ENCODE measurements around the gene TP63.

The TP63 gene

GRCh38 chr3:189863031-189863430 is 231.8 kb downstream of the TP63 start:
- no peak for DNase-seq (ENCODE audit: low read depth)

- DNase-seq (ENCODE audit: low read depth) = no peak
Observed at GRCh38 chr3:189868061-189868460, 236.9 kb downstream of the TP63 start.

GRCh38 chr3:189869165-189869564 is 238.0 kb downstream of the TP63 start:
- DNase-seq (ENCODE audit: low read depth) = no peak

DNA sequence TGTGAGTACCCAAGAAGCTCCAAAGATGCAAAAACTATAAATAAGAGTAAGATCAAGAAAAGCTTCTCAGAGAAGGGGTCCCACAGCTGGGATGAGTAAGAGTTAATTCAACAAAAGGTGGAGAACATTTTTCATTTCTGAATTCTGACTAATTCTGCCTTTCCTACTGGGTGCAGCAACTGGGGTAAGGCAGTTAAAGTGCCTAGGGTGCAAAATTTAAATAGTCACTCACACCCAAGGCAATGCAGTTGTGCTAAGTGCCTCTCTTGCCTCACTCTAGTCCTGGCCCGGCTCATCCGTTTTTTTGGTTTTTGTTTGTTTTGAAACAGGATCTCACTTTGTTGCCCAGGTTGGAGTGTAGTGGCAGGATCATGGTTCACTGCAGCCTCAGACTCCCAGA is 240.2 kb downstream of the TP63 start:
- no peak for DNase-seq (ENCODE audit: low read depth)

- DNase-seq (ENCODE audit: low read depth) = no peak
Observed at GRCh38 chr3:189883113-189883753, 252.0 kb downstream of the TP63 start.

DNA sequence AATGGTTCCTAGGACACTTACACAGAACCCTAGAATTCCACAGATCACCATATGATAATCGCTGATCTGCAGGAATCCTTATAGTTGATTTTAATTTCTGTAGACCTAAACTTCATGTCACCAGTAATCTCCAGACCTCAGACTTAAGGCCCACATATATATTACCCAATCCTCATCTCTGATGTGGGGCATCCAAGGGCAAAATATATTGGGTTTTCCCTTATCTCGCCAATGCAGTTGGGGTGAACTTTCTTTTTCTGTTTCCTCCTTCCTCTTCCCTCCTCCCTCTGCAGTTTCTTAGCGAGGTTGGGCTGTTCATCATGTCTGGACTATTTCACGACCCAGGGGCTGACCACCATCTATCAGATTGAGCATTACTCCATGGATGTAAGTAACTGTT is 259.3 kb downstream of the TP63 start:
- DNase-seq (ENCODE audit: low read depth) = no peak

DNA sequence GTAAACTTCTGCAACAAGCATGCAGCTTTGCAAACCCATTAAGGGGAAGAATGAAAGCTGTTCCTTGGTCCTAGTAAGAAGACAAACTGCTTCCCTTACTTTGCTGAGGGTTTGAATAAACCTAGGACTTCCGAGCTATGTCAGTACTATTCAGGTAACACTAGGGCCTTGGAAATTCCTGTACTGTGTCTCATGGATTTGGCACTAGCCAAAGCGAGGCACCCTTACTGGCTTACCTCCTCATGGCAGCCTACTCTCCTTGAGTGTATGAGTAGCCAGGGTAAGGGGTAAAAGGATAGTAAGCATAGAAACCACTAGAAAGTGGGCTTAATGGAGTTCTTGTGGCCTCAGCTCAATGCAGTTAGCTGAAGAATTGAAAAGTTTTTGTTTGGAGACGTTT is 265.3 kb downstream of the TP63 start:
- DNase-seq (ENCODE audit: low read depth) = no peak

GRCh38 chr3:189897406-189897805 is 266.2 kb downstream of the TP63 start:
- DNase-seq (ENCODE audit: low read depth) = no peak

DNA sequence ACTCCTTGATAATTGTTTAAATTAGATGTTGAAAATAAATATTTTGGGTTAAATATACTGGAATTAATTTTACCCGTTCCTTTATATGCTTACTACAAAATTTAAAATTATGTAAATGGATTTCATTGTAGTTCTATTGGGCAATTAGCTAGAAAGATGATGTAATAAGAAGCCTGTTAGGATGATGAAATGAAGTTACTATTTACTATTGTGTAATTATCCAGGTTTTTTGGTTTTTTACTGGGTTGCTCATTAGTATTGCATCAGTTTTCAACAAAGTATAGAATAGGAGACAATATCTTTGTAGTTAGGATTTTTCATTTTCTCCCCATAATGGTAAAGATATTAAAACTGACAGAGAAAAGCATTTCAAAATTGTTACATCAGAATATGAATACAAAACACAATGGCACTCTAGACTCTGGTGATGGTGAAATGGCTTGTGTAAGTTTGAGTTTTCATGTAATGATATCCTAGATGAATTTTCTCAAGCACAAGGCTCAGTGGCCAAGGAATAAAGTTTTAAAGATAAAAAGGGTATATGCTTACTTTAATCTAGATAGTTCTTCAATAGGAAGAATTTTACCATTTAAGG is 267.5 kb downstream of the TP63 start:
- DNase-seq (ENCODE audit: low read depth) = no peak

DNA sequence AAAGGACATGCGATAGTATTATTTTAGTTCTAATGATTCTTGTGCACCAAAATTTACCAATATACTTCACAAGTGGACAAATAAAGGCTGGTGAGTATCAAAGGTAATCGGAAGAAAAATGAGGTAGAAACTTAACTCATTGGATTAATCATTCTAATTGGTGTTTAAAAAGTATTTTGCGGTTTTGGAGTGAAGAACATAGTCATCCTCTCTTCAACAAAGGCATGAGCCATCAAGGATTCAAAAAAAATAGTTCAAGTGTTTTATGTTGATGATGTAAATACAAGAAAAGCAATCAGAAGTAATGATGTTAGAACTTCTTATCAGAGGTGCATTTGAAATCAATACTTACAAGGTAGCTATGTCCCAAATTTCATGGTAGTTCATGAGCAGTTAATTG is 268.0 kb downstream of the TP63 start:
- DNase-seq (ENCODE audit: low read depth) = no peak

GRCh38 chr3:189900578-189900977 is 269.4 kb downstream of the TP63 start:
- DNase-seq (ENCODE audit: low read depth) = no peak

DNA sequence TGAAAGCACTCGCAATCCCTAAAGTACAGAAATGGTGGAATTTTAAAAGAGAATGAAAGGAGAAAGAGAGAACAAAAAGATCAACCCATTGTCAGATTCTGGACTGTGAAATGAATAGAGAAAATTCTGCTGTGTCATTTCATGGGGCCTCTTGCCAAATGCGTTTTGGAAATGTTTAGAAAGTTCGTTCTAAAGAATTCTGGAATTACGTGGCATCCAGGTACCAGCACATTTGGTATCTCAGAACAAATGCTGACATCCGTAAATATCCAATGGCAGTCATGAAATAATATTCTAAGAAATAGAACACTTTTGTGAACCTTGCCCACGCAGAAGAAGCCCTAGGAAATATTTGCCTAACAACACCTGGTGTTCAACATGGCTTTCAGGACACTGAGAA is 270.3 kb downstream of the TP63 start:
- no peak for DNase-seq (ENCODE audit: low read depth)

DNA sequence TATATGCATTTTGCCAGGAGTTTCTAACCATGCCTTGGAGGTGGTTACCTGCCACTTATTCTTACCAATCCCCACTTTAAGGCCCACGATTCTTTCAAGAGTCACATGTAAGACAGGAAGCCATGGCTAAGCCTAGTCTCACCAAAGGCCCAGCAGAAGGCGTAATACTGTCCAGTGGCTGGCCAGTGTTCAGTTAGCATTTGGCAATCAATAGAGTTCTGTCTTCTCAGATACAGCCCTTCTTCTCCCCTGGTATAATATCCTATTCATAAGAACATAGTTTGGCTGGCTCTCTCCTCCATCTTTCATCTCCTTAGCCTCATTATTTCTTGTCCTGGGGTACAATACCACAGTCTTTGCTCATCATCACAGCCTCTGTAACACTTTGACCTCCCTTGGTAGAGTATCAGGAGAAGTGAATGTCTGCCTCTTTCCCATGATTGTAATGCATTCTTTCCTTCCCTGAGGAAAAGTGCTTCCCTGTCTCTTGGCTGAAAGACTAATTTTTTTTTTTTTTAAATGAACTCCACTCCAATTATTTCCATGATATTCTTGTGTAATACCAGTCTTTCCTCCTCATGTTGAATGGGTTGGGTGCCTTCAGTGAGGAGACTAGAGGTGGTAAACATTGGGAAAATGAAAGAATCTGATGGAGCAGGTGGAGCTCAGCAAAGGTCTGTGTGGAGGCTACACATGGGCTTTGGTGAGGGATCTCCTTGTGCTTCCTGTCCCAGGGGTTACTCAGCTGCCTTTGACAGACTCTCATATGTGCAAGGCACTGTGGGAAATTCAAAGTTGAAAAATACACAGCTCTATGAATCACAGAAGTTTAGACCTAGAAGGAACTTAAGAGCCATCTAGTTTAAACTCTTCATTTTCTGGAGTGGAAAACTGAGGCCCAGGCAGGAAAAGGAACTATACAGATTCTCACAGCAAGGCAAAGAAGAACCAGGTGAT is 271.3 kb downstream of the TP63 start:
- no peak for DNase-seq (ENCODE audit: low read depth)

GRCh38 chr3:189903562-189904250 is 272.5 kb downstream of the TP63 start:
- DNase-seq (ENCODE audit: low read depth) = no peak

DNA sequence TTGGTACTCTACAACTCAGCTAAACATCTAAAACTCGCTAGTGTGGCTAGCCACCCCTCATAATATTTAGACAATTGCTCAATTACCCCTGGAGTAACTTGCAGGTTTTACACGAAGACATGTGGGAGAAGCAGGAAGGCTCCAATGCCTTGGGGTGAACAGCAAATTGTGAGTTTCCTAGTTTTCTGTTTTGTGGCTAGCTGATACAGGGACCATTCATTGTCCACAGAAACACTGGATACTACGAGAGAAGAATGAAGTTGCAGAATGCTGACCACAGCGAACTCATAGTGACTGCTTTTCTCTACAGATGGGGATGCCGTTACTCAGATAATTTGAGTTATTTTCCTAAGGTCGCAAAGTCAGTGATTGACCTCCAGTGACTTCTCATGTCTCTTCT is 276.6 kb downstream of the TP63 start:
- DNase-seq (ENCODE audit: low read depth) = no peak

GRCh38 chr3:189908646-189909045 is 277.5 kb downstream of the TP63 start:
- no peak for DNase-seq (ENCODE audit: low read depth)

GRCh38 chr3:189909139-189909538 is 277.9 kb downstream of the TP63 start:
- DNase-seq (ENCODE audit: low read depth) = no peak

DNA sequence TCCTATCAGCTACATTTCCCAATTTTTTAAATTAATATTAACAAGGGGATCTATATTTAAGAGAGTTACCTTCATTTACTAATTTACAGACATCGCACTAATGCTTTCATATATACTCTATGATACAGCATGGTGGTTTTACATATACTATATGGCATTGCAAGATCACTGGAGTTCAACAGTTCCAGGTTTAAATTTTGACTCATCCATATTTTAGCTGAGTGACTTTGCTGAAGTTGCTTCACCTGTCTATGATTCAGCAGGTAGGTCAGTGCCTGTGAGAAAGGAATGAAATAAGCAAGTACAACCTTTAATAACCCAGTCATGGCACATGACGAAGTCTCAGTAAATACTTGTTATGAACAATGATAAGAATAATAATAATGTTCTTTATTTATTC is 278.4 kb downstream of the TP63 start:
- no peak for DNase-seq (ENCODE audit: low read depth)

DNA sequence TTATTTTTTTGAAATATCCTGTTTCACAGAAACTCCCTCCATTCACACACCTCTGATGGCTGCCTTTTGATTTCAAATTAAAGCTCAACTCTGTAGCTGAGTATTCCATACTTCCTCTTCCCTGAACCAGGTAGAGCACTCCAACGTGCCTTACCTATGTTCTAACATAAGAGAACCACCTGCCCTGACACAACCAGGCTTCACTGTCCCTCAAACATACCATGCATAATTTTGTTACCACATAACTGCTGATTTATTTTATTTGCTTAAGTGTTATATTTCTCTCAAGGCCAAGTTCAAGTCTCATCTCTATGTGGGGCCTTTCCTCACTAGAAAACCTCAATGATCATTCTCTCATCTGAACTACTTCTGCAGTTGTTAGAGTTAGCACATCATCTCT is 279.8 kb downstream of the TP63 start:
- no peak for DNase-seq (ENCODE audit: low read depth)

- DNase-seq (ENCODE audit: low read depth) = no peak
Observed at GRCh38 chr3:189914799-189915198, 283.6 kb downstream of the TP63 start.

DNA sequence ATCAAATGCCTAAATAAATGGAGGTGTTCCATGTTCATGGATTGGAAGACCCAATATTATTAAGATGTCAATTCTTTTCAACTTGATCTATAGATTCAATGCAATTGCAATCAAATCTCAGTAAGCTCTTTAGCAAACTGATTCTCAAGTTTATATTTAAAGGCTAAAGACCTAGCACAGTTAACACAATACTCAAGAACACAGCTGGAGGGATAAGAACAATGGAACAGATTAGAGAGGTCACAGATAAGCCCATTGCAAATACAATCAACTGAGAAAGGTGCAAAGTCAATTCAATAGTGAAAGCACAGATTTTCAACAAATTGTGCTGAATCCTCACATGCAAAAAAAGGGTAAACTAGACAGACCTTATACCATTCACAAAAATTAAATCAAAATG is 290.6 kb downstream of the TP63 start:
- DNase-seq (ENCODE audit: low read depth) = no peak
